Measurements from ENCODE around the gene TMEM163. TPM values are rescaled to one million over a fixed set of nuclear protein-coding genes. Genes with fewer than 3 reads are reported as not detected.
A peak's percentile ranks its signal among the peaks of the same experiment; 100 is the strongest.
"Not testable (repeated sequence)": the region's sequence is repeated elsewhere in the genome, so short reads cannot be mapped to it uniquely, and the experiment has no call there.

Gene TMEM163
- total RNA-seq, 2 donors from 2014 or later: 0.16 TPM; not detected in 1

- DNase-seq (ENCODE audit: low spot score in 2 of 2); ATAC-seq: not testable (repeated sequence)
- peaks cover 28 to 42% of the 10 kb centered on the region in 2 donors for H3K9me3 Mint-ChIP-seq
- H3K27ac Mint-ChIP-seq: peak overlapping the region in 1 of 2 donors; percentile 70
- H3K36me3 Mint-ChIP-seq: peaks cover 12 to 35% of the 10 kb centered on the region in 2 donors
These were observed 129.4 kb downstream of the TMEM163 start for GRCh38 chr2:134589171-134590083.

GRCh38 chr2:134588556-134588955, 130.2 kb downstream of the TMEM163 start:
- peak overlapping the region in 1 of 2 donors; percentile 18 for H3K27ac Mint-ChIP-seq
- peaks cover 28 to 38% of the 10 kb centered on the region in 2 donors for H3K9me3 Mint-ChIP-seq
- H3K36me3 Mint-ChIP-seq: peaks cover 12 to 35% of the 10 kb centered on the region in 2 donors
- ATAC-seq: no peak
- no peak for DNase-seq (ENCODE audit: low spot score in 2 of 2)

- Mint-ChIP-seq H3K36me3 (peaks cover 7 to 29% of the 10 kb centered on the region in 2 donors), H3K9me3 (peaks cover 22 to 32% of the 10 kb centered on the region in 2 donors), H3K27ac (peak overlapping the region in 1 of 2 donors; percentile 15)
- DNase-seq (ENCODE audit: low spot score in 2 of 2): no peak
- no peak for ATAC-seq
These were observed 132.4 kb downstream of the TMEM163 start for GRCh38 chr2:134586326-134586965.

GRCh38 chr2:134583997-134584520, 134.7 kb downstream of the TMEM163 start:
- H3K9me3 Mint-ChIP-seq: peaks cover 8 to 12% of the 10 kb centered on the region in 2 donors
- no peak for DNase-seq (ENCODE audit: low spot score in 2 of 2)
- H3K27ac Mint-ChIP-seq: no peak overlapping the region
- peaks cover 0 to 12% of the 10 kb centered on the region in 2 donors for H3K36me3 Mint-ChIP-seq
- no peak for ATAC-seq

- ATAC-seq: no peak
- Mint-ChIP-seq H3K9me3 (peaks cover 2 to 6% of the 10 kb centered on the region in 2 donors), H3K27ac (no peak overlapping the region), H3K36me3 (peaks cover 0 to 6% of the 10 kb centered on the region in 2 donors)
- DNase-seq (ENCODE audit: low spot score in 2 of 2): no peak
These were observed 135.3 kb downstream of the TMEM163 start for GRCh38 chr2:134583462-134583861.

GRCh38 chr2:134582547-134582899, 136.3 kb downstream of the TMEM163 start:
- ATAC-seq: no peak
- no peak for DNase-seq (ENCODE audit: low spot score in 2 of 2)
- Mint-ChIP-seq H3K9me3 (no peaks in the 10 kb centered on the region), H3K36me3 (no peaks in the 10 kb centered on the region), H3K27ac (no peak overlapping the region)

- no peaks in the 10 kb centered on the region for H3K9me3 Mint-ChIP-seq
- no peak for ATAC-seq
- H3K27ac Mint-ChIP-seq: no peak overlapping the region
These were observed 136.8 kb downstream of the TMEM163 start for GRCh38 chr2:134581877-134582546.

GRCh38 chr2:134578316-134578715, 140.5 kb downstream of the TMEM163 start:
- Mint-ChIP-seq H3K27ac (no peak overlapping the region), H3K36me3 (no peaks in the 10 kb centered on the region), H3K9me3 (no peaks in the 10 kb centered on the region)
- no peak for ATAC-seq
- no peak for DNase-seq (ENCODE audit: low spot score in 2 of 2)

More at GRCh38 chr2:134581877-134582546, 136.8 kb downstream of the TMEM163 start:
- no peaks in the 10 kb centered on the region for H3K36me3 Mint-ChIP-seq
- no peak for DNase-seq (ENCODE audit: low spot score in 2 of 2)

GRCh38 chr2:134576478-134576877, 142.3 kb downstream of the TMEM163 start:
- Mint-ChIP-seq H3K27ac (no peak overlapping the region), H3K9me3 (no peaks in the 10 kb centered on the region), H3K36me3 (no peaks in the 10 kb centered on the region)
- no peak for ATAC-seq
- no peak for DNase-seq (ENCODE audit: low spot score in 2 of 2)

- ATAC-seq (no peak), DNase-seq (ENCODE audit: low spot score in 2 of 2) (no peak)
- Mint-ChIP-seq H3K27ac (peak overlapping the region in 1 of 2 donors; percentile 25), H3K9me3 (no peaks in the 10 kb centered on the region), H3K36me3 (no peaks in the 10 kb centered on the region)
These were observed 142.9 kb downstream of the TMEM163 start for GRCh38 chr2:134575888-134576287.

GRCh38 chr2:134574611-134575330, 144.0 kb downstream of the TMEM163 start:
- ATAC-seq (no peak), DNase-seq (ENCODE audit: low spot score in 2 of 2) (no peak)
- H3K36me3 Mint-ChIP-seq: no peaks in the 10 kb centered on the region
- H3K9me3 Mint-ChIP-seq: no peaks in the 10 kb centered on the region
- H3K27ac Mint-ChIP-seq: no peak overlapping the region

GRCh38 chr2:134573724-134574123, 145.1 kb downstream of the TMEM163 start:
- H3K9me3 Mint-ChIP-seq: no peaks in the 10 kb centered on the region
- ATAC-seq (no peak), DNase-seq (ENCODE audit: low spot score in 2 of 2) (no peak)
- no peak overlapping the region for H3K27ac Mint-ChIP-seq
- no peaks in the 10 kb centered on the region for H3K36me3 Mint-ChIP-seq

GRCh38 chr2:134573085-134573370, 145.8 kb downstream of the TMEM163 start:
- no peak for DNase-seq (ENCODE audit: low spot score in 2 of 2)
- Mint-ChIP-seq H3K9me3 (no peaks in the 10 kb centered on the region), H3K27ac (no peak overlapping the region), H3K36me3 (no peaks in the 10 kb centered on the region)
- ATAC-seq: no peak

- H3K36me3 Mint-ChIP-seq: no peaks in the 10 kb centered on the region
- ATAC-seq: no peak
- no peaks in the 10 kb centered on the region for H3K9me3 Mint-ChIP-seq
- no peak overlapping the region for H3K27ac Mint-ChIP-seq
- no peak for DNase-seq (ENCODE audit: low spot score in 2 of 2)
These were observed 146.3 kb downstream of the TMEM163 start for GRCh38 chr2:134572314-134573084.

- Mint-ChIP-seq H3K27ac (no peak overlapping the region), H3K36me3 (no peaks in the 10 kb centered on the region), H3K9me3 (no peaks in the 10 kb centered on the region)
- no peak for ATAC-seq
- no peak for DNase-seq (ENCODE audit: low spot score in 2 of 2)
These were observed 148.1 kb downstream of the TMEM163 start for GRCh38 chr2:134570676-134571075.

- H3K9me3 Mint-ChIP-seq: no peaks in the 10 kb centered on the region
- no peak for ATAC-seq
These were observed 150.4 kb downstream of the TMEM163 start for GRCh38 chr2:134568413-134568812.

More at GRCh38 chr2:134568413-134568812, 150.4 kb downstream of the TMEM163 start:
- no peaks in the 10 kb centered on the region for H3K36me3 Mint-ChIP-seq
- H3K27ac Mint-ChIP-seq: no peak overlapping the region
- no peak for DNase-seq (ENCODE audit: low spot score in 2 of 2)
